SK-N-MC (cell line): Measurements from ENCODE around the gene RALGPS1.

Experiments
- DNase-seq: peaks from one replicate; pipeline ENCODE4 v3.0.0-alpha.2; 2011; ENCODE audit warnings: low read depth, low spot score
- H3K27ac ChIP-seq: fragments of 200-600 bp; sonication (generic); 2 replicates; pipeline ENCODE4 v1.5.1; 2016; ENCODE audit warnings: mixed run types
- H3K36me3 ChIP-seq: fragments of 200-600 bp; sonication (generic); 2 replicates; pipeline ENCODE4 v1.6.1; 2017; ENCODE audit warnings: antibody characterized with exemption, low read length, mixed read lengths; ENCODE audit not compliant: insufficient read depth
- H3K4me3 ChIP-seq: fragments of 200-600 bp; sonication (generic); 2 replicates; pipeline ENCODE4 v1.5.1; 2016
- H3K9ac ChIP-seq: fragments of 200-600 bp; sonication (generic); 2 replicates; pipeline ENCODE4 v1.8.0; 2017; ENCODE audit warnings: mixed run types, mixed read lengths; ENCODE audit not compliant: insufficient read length
- H3K9me3 ChIP-seq: fragments of 200-600 bp; sonication (generic); 2 replicates; pipeline ENCODE4 v1.6.1; 2017; ENCODE audit warnings: low read depth, mild to moderate bottlenecking, antibody characterized with exemption, low read length, moderate library complexity, mixed read lengths
- EZH2 ChIP-seq: fragments of 200-600 bp; sonication (generic); IDR thresholded peaks from one replicate; pipeline ENCODE4 v1.6.1; 2017; ENCODE audit warnings: antibody characterized with exemption
- FOXP2 ChIP-seq: optimal IDR thresholded peaks from 2 replicates; pipeline ENCODE3; 2011; ENCODE audit warnings: mild to moderate bottlenecking, moderate library complexity; ENCODE audit not compliant: insufficient read depth; ENCODE audit errors: extremely low read length, control extremely low read depth
- POLR2AphosphoS5 ChIP-seq: IDR thresholded peaks from 2 replicates; pipeline ENCODE4 v1.6.1; 2012; ENCODE audit warnings: mild to moderate bottlenecking, low read depth, low read length, borderline replicate concordance

The RALGPS1 gene

DNA sequence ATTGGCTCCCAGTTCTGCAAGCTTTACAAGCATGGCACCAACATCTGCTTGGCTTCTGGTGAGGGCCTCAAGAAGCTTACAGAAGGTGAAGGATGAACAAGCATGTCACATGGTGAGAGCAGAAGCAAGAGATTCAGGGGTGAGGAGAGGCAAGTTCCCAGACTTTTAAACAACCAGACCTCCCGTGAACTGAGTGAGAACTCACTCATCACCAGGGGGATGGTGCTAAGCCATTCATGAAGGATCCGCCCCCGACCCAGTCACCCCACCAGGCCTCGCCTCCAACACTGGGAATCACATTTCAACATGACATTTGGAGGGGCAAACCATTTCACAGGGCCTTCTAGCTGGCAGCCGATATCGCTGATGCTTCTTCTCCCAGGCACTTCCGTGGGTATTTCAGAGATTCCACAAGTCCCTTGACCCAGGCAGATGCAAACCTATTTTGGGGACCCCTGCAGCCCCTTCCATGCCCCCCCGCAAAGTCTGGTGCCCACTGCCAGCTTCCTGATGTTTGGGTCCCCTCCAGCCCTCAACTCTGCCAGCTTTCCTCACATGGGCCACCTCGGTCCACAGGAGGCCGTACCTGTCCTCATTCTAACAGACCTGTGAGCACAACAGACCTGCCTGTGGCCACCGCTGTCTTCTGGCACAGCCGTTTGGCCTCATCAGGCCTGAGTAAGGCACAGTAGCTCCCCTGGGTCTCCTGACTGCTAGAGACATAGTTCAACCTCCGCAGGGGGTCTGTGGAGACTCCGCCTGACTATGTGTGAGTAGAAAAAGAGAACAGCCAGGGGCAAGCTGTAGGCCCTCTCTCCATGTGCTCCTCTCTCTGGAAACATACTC is 268.5 kb downstream of the RALGPS1 start:
- DNase-seq = no peak
- no peak overlapping the region for H3K27ac ChIP-seq
- TF ChIP-seq POLR2AphosphoS5 (no peak), EZH2 (no peak), FOXP2 (no peak)
- no peak overlapping the region for H3K4me3 ChIP-seq
- no peaks in the 10 kb centered on the region for H3K36me3 ChIP-seq
- no peak overlapping the region for H3K9ac ChIP-seq
- no peaks in the 10 kb centered on the region for H3K9me3 ChIP-seq

DNA sequence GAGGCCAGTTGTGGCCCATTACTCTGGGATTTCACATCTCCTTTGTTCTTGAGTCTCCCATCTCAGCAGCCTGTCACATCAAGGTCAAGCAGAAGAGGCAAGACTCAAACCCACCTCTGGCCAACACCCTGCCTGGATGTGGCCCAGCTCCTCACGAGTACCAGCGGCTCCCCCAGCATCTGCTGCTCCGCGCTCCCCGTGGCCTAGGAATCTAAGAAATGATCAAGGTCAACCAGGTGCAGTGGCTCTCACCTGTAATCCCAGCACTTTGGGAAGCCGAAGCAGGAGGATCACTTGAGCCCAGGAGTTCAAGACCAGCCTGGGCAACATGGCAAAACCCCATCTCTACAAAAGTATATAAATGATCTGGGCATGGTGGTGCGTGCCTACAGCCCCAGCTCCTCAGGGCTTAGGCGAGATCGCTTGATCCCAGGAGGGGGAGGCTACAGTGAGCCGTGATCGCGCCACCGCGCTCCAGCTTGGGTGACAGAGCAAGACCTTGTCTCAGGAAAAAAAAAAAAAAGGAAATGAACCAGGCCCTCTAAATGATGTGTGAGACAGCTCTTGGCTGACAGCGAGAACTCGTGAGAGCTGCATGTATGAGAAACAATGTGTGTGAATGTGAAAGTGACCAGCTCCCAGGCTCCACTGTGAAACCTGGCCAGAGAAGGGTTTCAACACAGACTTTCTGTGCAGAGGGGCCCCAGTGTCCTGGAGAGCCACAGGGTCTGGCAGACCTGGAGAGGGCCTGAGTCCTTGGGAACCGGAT is 269.4 kb downstream of the RALGPS1 start:
- Histone ChIP-seq H3K27ac (no peak overlapping the region), H3K36me3 (no peaks in the 10 kb centered on the region), H3K9me3 (no peaks in the 10 kb centered on the region), H3K9ac (no peak overlapping the region), H3K4me3 (no peak overlapping the region)
- TF ChIP-seq EZH2 (no peak), POLR2AphosphoS5 (no peak), FOXP2 (no peak)
- no peak for DNase-seq

DNA sequence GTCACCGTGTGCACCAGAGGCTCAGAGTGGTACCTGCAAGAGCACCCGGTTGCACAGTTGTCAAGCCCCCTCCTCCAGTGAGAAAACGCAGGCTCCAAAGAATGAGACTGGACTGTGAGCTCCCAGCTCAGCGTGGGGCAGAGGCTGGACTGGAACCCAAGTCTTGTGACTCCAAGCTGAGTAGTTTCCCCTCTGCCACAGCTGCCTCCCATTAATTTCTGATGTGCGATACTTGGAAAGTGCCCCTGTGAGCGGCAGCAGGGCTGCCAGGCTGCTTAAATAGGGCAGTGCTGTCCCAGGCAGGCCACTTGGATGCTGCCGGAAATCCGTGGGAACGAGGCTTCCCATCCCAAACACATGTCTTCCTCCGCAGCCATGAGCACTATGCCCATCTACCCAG is 270.1 kb downstream of the RALGPS1 start:
- no peak for DNase-seq
- Histone ChIP-seq H3K36me3 (no peaks in the 10 kb centered on the region), H3K9me3 (no peaks in the 10 kb centered on the region), H3K4me3 (no peak overlapping the region), H3K27ac (no peak overlapping the region), H3K9ac (no peak overlapping the region)
- TF ChIP-seq POLR2AphosphoS5 = no peak

DNA sequence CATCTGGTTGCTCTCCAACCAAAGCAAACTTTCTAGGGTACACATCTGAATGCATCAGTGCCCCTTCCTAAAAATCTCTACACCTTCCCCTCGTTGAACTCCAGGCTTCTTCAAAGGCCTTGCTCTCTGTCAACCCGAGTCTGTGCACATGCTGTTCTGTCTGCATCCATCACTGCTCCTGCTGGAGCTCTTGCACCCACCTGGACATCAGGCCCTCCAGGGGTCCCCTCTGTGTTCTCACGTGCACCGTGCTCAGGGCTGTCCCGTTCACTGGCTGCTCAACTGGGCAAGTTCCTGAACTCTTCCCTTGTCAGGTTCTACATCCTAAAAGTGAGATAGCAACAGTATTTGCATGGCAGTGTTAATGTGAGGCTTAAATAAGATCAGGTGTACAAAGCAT is 270.6 kb downstream of the RALGPS1 start:
- Histone ChIP-seq H3K9me3 (no peaks in the 10 kb centered on the region), H3K4me3 (no peak overlapping the region), H3K9ac (no peak overlapping the region), H3K36me3 (no peaks in the 10 kb centered on the region), H3K27ac (no peak overlapping the region)
- DNase-seq = no peak
- TF ChIP-seq FOXP2 (no peak), POLR2AphosphoS5 (no peak), EZH2 (no peak)

DNA sequence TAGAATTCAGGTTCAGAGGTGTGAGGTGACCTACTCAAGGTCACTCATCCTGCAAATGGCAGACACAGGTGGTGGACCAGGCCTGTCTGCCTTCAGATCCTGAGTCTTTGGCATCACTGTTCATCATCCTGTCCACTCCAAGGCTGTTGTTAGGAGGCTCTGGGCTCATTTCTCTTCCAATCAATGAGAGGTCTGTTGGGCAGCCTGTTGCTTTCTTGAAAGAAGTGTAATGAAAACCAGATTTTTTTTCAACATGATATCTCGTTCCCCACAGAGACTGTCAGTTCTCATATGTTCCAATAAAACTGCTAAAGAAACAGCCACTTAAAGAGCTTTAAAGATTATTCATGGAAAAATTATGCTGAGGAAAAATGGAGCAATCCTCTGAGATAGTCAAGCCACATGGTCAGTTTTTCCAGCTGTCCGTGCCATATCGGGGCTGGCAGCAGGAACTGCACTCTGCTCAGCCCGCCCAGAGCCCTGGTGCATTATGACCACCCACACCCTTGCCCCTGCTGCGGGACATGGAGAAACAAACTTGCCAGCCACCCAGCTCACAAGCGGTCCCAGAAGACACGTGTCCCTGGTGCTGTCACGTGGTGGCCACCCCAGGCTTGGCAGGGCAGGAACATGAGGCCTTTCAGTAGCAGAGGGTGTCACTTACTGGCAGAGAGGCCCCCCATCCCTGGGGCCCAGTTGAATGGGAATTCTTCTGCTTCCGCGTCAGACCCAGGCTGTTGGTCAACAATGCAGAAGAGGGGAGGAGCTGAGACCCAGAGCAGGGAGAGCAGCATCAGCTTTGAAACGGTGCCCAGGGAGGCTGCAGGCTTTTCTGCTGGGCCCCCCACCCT is 271.6 kb downstream of the RALGPS1 start:
- no peak for TF ChIP-seq EZH2
- TF ChIP-seq FOXP2 = no peak
- TF ChIP-seq POLR2AphosphoS5 = no peak
- Histone ChIP-seq H3K36me3 (no peaks in the 10 kb centered on the region), H3K4me3 (peak overlapping the region; percentile 25; the same call in 1 of the 2 replicates), H3K27ac (peak overlapping the region; percentile 42; the same call in 1 of the 2 replicates), H3K9me3 (no peaks in the 10 kb centered on the region), H3K9ac (no peak overlapping the region)
- DNase-seq = no peak

DNA sequence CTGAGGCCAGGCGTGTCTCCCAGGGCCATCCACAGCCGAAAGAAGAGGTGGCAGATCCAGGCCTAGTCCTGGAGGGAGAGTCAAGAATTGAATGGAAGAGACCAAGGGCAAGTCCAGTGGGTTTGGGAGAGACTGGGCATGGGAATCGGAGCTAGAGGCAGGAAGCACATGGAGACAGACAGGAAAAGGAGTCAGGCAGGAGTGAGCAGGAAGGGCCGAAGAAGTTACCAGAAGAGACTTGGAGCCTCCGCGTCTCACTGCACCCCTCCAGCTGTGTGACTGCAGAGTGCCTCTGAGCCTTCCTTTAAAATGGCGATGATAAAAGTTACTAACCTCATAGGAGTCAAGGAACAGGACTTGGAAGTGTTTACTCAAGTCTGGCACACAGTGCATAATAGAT is 272.2 kb downstream of the RALGPS1 start:
- Histone ChIP-seq H3K4me3 (no peak overlapping the region), H3K9ac (no peak overlapping the region), H3K36me3 (no peaks in the 10 kb centered on the region), H3K27ac (no peak overlapping the region), H3K9me3 (no peaks in the 10 kb centered on the region)
- no peak for DNase-seq
- TF ChIP-seq POLR2AphosphoS5 (no peak), EZH2 (no peak), FOXP2 (no peak)

DNA sequence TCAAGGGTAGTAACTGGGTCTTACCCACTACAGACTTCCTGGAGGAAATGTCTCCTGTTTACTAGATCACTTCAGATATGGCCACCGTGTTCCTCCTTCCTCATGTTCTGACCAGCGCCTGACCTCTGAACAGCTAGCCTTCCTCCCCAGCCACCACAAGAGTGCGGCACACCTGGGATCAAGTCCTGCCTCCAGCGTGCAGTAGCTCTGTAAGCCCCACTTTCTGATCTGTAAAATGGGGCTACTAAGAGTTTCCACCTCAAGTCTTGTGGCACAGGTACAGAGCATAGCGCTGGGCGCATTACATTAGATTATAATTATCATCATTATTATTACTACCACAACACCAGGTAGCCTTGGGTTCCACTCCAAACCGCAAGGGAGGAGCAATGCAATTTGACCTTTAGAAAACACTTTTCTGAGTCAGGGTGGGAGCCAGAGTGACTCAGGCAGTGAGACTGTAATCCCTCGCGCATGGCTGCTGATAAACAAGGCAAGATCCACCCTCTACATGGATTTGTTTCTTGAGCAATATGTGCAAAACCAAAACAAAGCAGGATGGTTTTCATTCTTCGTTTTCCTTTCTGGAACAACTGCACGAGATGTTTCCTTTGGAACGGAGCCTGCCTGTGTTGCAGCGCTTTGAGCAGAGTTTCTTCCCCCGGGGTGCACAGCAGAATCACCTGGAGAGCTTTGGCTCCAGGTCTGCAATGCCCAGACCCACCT is 272.8 kb downstream of the RALGPS1 start:
- H3K9me3 ChIP-seq = no peaks in the 10 kb centered on the region
- no peak overlapping the region for H3K4me3 ChIP-seq
- no peak overlapping the region for H3K9ac ChIP-seq
- no peak for DNase-seq
- H3K27ac ChIP-seq = no peak overlapping the region
- no peaks in the 10 kb centered on the region for H3K36me3 ChIP-seq
- TF ChIP-seq POLR2AphosphoS5 = no peak
- TF ChIP-seq EZH2 = no peak
- TF ChIP-seq FOXP2 = no peak

DNA sequence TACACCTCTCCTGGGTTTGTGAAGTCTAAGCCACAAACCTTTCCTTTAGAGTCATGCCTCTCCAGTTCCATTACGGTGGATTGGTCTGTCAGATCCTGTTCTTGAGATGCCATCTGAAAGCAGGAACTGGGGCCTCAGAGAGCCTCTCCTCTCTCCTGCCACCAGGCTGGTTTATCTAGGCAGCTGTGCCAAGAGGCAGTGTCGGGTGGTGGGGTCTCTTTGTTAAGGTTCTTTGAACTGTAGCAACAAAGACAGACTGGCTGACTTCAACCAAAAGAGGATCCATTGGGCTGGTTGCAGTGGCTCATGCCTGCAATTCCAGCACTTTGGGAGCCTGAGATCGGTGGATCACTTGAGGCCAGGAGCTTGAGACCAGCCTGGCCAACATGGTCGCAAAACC is 273.8 kb downstream of the RALGPS1 start:
- H3K27ac ChIP-seq = no peak overlapping the region
- H3K36me3 ChIP-seq = no peaks in the 10 kb centered on the region
- TF ChIP-seq FOXP2 (no peak), EZH2 (no peak), POLR2AphosphoS5 (no peak)
- no peaks in the 10 kb centered on the region for H3K9me3 ChIP-seq
- no peak for DNase-seq
- H3K4me3 ChIP-seq = no peak overlapping the region
- H3K9ac ChIP-seq = no peak overlapping the region
